Renal cortex interstitium (tissue), 11 donors: Measurements from ENCODE around the gene MRPL11. TPM values are rescaled to one million over a fixed set of nuclear protein-coding genes. Genes with fewer than 3 reads are reported as not detected.
"Not testable (repeated sequence)": the region's sequence is repeated elsewhere in the genome, so short reads cannot be mapped to it uniquely, and the experiment has no call there.

Experiments
- DNase-seq, 11 donors: peaks; one replicate each; pipeline ENCODE4 v3.0.0-alpha.2; 2013; ENCODE audit warnings: low read depth in 9 of 11, low spot score in 4 of 11; ENCODE audit errors: extremely low read depth in 1 of 11
- polyA plus RNA-seq, 3 donors: library from polyadenylated mRNA; unstranded; fragments of 120-200 nt; gene quantifications; one replicate each; pipeline ENCODE4 v1.2.1, GENCODE V29; 2013; ENCODE audit not compliant: insufficient read length in 3 of 3

The MRPL11 gene
- polyA plus RNA-seq, 3 donors, result 68.5 to 82.4 (median 73.3) TPM

DNA sequence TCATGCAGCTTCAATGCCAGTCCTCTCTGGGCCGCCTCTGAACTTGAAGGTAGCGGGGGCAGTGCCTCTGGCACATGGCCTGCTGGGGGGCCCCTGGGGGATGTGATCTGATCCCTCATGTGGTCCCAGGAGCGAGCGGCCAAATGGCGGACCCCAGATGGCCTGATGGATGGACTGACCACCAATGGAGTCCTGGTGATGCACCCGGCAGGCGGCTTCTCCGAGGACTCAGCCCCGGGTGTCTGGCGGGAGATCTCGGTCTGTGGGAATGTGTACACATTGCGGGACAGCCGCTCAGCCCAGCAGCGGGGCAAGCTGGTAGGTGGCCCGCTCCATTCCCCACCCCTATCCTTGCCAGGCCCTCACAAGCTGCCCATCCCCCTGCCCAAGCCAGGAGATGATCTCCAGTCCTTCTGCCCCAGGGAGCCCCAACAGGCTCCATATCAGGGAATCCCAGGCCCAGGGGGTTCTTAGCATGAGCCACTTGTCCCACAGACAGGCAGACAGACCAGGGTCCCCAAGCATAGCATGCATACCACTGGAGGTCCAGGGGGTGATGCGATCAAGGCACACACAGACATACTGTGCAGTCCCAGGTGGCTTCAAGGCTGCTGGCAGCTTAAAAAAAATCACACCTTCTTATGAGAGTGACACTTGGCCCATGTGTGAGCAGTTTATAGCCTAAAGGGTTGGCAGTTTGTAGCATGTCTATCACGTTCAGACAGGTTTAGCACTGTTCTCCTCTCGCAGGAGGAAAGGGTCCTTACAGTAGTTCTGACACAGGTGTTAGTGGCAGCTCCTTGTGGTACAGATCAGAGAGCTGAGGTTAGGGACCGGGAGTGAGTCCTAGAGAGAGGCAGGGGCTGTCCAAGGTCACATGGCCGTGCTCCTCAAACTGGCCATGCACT, 35.2 kb upstream of the MRPL11 start:
- no peak for DNase-seq

DNA sequence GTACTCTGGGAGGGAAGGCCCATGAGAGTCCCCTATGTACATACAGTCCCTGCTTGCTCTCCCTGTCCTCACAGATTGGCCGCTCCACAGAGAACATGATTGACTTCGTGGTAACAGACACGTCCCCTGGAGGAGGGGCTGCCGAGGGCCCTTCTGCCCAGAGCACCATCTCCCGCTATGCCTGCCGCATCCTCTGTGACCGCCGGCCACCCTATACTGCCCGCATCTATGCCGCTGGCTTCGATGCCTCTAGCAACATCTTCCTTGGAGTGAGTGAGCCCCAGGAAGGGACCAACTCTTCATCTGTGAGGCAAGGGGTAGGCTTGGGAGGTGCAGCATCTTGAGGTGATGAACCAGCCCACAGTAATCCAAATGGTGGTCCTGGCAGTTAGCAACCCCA, 34.5 kb upstream of the MRPL11 start:
- DNase-seq, result no peak

DNA sequence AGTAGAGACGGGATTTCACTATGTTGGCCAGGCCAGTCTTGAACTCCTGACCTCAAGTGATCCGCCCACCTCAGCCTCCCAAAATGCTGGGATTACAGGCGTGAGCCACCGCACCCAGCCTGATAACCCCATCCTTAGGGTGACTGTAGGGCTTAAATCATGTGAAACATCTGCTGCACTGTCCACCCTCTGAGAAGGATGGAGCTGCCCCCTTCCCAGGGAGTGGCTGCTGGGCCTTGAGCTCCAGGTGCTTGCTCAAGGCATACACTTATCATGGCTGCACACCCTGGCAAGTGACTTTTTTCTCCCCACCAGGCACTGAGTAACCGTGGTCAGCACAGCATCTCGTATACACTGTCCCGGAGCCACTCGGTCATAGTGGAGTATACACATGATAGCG, 33.4 kb upstream of the MRPL11 start:
- no peak for DNase-seq

DNA sequence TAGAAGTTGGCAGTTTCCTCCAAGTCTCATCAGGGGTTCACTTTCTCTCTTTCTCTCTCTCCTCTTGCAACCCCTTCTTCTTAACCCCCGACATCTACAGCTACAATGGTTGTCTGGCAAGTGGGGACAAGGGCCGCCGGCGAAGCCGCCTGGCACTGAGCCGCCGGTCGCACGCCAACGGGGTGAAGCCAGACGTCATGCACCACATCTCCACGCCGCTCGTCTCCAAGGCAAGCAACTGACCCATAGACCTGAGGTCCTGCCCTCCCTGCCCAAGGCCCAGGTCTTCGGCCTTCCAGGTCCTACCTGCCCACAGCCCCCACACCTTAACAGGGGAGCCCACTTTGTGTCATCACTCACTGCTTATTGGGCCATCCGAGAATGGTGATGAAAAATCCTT, 32.5 kb upstream of the MRPL11 start:
- DNase-seq, result no peak

DNA sequence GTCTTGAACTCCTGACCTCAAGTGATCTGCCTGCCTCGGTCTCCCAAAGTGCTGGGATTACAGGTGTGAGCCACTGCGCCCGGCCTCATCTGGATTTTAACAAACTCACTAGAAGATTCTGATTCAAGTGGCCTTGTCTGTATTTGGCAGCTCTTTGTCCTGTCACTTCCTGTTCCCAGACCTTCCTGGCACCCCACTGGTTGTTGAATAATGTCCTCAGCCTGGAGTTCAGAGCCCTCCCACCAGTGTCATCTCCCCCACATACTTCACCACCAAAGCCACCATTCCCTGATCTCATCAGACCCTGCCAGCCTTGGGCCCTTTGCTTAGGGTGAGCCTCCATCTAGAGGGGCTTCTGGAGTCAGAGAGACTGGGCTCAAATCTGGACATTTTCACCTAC, 31.4 kb upstream of the MRPL11 start:
- DNase-seq, result no peak

DNA sequence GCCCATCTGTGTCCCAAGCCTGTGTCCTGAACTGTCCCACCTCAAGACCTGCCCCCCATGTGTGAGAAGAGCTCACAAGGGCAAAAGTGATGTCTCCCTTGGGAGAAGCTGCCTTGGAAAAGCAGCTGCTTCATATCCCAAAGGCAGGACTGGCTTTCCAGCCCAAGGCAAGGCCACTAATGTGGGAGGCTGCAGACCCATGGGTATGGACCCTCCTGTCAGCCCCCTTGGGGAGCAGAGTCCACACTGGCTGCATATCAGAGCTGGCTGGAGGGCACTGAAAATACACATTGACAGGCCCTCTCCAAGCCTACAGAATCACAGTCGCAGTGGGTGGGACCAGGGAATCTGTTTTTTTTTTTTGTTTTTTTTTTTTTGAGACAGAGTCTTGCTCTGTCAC, 30.8 kb upstream of the MRPL11 start:
- no peak for DNase-seq

DNA sequence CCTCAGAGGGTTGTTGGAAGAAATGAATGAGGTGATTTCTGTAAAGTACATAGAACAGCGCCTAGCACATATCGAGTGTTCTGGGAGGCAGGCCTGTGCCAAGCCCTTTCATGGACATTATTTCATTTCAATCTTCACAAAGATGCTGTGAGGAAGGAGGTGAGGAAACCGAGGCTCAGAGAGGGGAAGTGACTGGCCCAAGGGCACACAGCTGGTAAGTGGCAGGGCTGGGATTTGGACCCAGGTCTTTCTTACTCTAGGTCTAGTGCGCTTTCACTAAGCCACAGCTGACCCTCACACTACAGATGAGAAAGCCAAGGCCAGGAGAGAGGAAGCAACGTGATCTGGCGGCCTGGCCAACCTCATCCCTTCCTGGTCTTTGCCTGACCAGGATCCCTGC, 30.0 kb upstream of the MRPL11 start:
- DNase-seq, result no peak

DNA sequence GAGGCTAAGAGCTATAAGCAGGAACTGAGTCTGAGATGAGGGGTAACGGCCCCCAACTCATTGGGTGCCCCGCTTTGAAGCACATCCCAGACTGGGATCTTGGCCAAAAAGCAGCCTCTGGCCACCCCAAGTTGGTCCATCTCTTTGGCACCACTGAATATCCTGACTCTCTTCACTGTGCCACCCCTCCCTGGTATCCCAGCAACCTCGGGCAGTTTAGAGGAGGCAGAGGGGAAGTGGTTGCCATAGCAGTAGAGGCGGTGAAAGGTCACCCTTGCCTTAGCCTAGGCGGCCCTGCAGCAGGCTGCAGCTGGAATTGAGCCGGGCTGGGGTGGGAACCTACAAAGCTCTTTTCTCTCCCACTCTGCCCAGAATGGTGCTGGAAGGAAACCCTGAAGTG, 29.1 kb upstream of the MRPL11 start:
- DNase-seq, result no peak

DNA sequence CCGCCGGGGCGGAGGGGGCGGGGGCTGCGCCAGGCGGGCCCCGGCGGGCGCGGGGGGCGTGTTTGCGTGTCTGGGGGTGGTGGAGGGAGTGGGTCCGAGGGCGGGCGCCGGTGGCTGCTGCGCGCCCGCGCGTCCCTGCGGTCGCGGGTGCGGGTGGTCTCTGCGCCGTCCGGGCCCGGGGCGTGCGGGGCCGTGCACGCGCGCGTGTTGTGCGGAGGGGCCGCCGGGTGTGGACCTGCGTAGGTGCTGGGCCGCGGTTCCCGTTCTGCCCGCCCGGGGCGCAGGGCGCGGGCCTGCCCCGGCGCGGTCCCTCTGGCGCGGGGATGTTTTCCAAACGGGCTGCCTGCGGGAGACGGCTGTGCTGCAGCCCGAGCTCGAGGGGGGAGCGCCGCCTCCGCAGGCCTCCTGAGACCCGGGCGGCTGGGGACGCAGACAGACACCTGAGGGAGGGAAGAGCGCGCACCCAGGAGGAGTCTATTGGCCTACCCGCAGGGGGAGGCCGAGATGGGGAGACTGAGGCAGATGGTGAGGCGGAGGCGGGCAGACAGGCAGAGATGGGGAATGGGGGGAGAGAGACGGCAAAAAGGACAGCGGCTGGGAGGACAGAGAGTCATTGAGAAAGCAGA, 28.5 kb upstream of the MRPL11 start:
- peak in 3 of 11 donors; percentile 10 to 31 (median 12) for DNase-seq

DNA sequence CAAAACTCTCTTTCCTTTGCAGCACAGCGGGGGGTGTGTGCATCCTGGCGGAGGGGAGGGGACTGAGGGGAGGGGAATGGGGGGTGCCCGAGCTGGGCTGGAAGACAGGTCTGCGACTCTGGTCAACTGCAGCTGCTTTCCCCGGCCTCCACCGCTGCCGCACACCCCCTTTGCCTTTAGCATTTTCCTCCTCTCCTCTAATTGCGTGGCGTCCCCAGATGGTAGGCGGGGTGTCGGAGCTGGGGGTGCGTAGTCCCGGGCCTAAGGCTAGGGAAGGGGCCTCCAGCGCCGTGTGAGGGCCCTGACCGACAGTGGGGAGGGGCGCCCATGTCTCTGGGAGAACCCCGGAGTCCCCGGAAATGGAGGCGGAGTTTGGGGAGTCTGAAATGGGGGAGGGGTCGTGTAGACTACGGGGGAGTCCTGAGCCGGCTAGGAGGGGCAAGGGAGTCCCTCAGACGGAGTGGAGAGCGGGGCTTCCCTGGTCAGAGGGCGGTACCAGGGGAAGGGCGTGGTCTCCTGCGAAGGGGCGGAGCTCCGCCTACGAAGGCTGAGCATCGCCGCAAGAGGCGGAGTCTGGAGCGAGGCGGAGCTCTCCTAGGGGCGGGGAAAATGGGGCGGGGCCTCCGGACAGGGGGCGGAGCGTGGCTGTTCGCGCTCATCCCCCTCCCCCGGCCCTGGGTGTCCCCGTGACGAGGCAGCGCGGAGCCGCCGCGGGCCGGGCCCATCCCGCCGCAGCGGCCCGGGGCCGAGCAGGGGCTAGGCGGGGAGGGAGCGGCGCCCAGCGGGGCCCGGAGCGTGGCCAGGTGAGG, 27.8 kb upstream of the MRPL11 start, which contains the start of gene PELI3:
Gene PELI3, plus strand, starts transcription at position 681 of the 809 bp plus-strand sequence. CDS start 1,224 bp downstream, outside the sequence.
- DNase-seq, result peak; percentile 81 to 91 (median 89)

DNA sequence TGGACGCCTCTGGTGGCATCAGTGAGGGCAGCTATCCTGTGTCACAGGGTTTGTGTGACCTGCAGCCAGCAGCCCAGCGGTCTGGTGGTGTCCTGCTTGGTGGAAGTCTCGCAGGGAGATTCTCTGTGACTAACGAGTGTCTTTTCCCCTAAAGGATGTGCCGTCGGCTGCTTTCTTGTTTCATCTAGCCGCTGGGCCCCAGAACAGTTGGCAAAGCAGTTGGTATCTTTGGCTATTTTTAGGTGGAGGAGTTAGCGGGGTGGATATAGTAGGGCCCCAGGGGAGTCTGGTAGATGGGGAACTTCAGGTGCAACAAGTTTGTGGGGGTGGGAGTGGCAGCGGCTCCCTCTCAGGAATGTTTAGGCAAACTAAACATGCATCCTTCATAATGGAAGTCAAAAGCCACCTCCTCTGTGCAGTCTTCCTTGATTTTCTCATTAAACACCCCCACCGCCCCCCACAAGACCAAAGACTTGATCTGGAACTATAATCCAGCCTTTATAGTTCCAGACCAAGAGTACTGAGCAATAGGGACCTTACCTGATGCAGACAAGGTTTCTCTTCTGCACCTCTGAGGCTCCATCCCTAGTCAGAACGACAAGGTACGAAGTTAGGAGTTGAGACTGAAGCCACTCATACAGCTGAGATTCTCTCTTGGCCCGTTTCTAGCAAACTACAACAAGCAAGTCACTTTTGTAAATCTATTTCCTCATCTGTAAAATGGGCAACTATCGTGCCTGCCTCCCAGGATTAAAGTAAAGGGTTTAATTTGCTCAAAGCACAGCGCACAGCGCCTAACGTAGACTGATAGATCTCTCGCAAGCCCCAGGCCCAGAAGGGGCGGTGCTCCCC, 27.0 kb upstream of the MRPL11 start:
- no peak for DNase-seq

DNA sequence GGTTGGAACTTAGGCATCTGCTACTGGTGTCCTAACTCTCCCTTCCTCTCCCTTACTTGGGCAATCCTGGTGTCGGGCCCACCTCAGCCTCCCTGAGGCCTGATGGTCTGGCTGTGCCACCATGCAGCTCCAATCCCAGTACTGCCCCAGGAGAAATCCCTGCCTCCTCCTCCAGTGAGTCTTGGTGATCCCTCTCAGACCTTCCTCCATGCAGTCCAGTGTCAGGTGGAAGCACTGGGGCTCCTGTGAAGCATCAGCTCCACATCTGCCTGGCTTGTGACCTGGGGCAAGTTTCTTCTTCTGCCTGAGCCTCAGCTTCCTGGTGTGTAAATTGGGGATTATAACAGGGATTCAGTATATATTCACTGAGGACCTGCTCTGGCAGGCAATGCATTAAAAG, 26.3 kb upstream of the MRPL11 start:
- DNase-seq, result no peak

DNA sequence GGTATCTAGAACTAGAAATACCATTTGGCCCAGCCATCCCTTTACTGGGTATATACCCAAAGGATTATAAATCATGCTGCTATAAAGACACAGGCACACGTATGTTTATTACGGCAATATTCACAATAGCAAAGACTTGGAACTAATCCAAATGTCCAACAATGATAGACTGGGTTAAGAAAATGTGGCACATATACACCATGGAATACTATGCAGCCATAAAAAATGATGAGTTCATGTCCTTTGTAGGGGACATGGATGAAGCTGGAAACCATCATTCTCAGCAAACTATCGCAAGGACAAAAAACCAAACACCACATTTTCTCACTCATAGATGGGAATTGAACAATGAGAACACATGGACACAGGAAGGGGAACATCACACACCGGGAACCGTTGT, 25.5 kb upstream of the MRPL11 start:
- DNase-seq, result not testable (repeated sequence)

DNA sequence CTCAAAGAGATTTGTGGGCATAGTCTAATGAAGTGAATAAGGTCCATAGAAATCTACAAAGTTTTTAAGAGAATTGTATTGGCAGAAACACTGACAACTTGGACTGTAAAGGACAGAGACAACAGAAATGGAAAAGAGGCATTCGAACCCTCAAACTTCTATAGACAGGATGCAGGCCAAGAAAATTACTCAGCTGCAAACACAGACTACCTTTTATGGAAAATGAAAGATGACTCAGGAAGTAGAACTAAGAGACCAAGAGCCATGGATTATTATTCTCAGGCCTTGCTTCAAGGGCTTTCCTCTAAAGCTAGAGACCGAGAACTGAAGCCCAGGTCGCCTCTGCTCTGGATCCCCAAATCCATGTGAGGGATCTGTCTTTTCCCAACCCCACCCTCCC, 24.3 kb upstream of the MRPL11 start:
- no peak for DNase-seq

DNA sequence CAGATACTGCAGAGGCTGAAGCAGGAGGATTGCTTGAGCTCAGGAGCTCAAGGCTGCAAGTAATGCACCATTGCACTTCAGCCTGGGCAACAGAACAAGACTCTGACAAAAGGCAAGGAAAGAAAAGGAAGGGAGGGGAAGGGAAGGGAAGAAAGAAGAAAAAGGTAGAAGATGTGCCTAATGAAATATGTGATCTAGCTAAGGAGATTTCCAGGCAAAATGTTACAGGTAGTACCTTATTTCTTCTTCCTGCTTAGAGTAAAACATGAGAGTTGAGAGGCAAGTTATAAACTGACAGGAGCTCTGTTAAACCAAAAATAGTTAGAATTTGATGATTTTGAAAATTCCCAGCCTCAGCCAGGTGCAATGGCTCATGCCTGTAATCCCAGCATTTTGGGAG, 23.4 kb upstream of the MRPL11 start:
- DNase-seq, result no peak

DNA sequence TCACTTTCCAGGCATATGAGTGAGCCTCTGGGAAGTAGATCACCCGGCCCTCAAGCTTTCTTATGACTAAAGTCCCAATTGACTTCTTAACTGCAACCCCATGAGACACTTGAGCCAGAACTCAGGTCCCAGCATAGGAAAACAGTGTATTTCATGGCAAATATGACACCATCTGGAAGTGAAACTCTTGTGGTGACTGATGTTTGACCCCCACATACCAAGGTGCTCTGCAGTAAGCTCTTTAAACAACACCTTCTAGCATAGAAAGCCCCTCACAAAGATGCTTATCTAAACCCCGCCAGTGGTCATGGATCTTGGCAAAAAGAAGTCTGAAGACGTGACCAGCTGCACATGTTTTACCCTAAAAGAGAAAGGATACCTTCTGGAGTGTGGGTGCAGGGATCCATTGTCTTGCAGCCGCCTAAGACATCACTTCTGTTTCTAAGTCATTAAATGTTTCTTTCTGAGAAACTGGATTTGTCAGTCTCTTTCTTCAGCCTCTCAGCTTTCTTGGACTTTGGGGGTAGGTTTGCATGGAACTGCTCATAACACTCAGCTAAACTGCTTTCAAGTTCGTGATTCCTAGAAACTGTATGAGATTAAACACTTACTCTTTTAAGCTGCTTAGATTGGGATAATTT, 20.6 kb upstream of the MRPL11 start:
- DNase-seq, result no peak

DNA sequence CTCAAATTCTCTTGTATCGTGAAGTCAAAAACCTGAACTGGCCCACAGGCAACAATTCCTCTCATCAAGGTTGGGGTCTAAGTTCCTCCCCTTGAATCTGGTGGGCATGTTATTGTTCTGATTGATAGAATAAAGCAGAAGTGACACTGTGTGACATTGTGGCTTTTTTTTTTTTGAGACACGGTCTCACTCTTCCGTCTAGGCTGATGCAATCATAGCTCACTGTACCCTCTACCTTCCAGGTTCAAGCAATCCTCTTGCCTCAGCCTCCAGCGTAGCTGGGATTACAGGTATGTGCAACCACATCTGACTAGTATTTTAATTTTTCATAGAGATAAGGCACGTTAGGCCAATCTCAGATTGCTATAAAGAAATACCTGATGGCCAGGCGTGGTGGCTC, 19.2 kb upstream of the MRPL11 start:
- DNase-seq, result no peak

DNA sequence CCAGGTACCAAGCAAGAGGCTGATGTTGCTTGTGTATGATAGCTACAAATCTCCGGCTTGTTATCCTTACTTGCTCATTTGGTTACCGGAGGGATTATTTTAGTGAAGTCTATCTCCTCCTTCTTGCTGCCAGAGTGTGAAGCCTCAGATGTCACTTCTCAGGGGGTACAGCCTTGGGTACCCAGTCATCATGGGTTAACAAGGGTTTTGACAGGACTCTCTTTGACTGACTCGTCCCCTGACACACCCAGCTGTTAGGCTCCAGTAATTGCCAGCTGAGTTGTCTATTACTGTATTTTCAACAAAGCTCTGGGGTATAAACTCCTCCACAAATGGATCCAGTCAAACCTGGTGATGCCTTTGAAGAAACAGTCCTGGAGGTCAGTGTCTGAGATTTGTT, 16.2 kb upstream of the MRPL11 start:
- no peak for DNase-seq
